Stimulated activated CD8-positive, alpha-beta memory T cell treated with anti-CD3 and anti-CD28 coated beads, Interleukin-12 subunit alpha, Interleukin-12 subunit beta, amount 100 ng/mL, for 24 hours (primary cell): Measurements from ENCODE around the gene PSD4.

Experiments
- DNase-seq: peaks from one replicate; pipeline ENCODE4 v3.0.0-alpha.2; 2020; ENCODE audit errors: extremely low read depth

The PSD4 gene

GRCh38 chr2:113206251-113206650, 32.5 kb downstream of the PSD4 start:
- DNase-seq = no peak

- DNase-seq = no peak
Measured at GRCh38 chr2:113207021-113207420, 33.2 kb downstream of the PSD4 start.

GRCh38 chr2:113208396-113208795, 34.6 kb downstream of the PSD4 start:
- no peak for DNase-seq

GRCh38 chr2:113209011-113209645, 35.4 kb downstream of the PSD4 start:
- DNase-seq = no peak

GRCh38 chr2:113209646-113210171, 35.9 kb downstream of the PSD4 start:
- no peak for DNase-seq

- DNase-seq = no peak
Measured at GRCh38 chr2:113211226-113212105, 37.7 kb downstream of the PSD4 start.

GRCh38 chr2:113212245-113213060, 38.7 kb downstream of the PSD4 start:
- DNase-seq = no peak

- DNase-seq = no peak
Measured at GRCh38 chr2:113213061-113213930, 39.5 kb downstream of the PSD4 start.

- no peak for DNase-seq
Measured at GRCh38 chr2:113214141-113214540, 40.4 kb downstream of the PSD4 start.

GRCh38 chr2:113215056-113215455, 41.3 kb downstream of the PSD4 start:
- DNase-seq = no peak

GRCh38 chr2:113216321-113216720, 42.5 kb downstream of the PSD4 start:
- no peak for DNase-seq

GRCh38 chr2:113216891-113217454, 43.2 kb downstream of the PSD4 start:
- DNase-seq = no peak

GRCh38 chr2:113217455-113218282, 43.9 kb downstream of the PSD4 start:
- no peak for DNase-seq

- DNase-seq = no peak
Measured at GRCh38 chr2:113218283-113219091, 44.7 kb downstream of the PSD4 start.

- DNase-seq = no peak
Measured at GRCh38 chr2:113219092-113219441, 45.3 kb downstream of the PSD4 start.

- no peak for DNase-seq
Measured at GRCh38 chr2:113219525-113219888, 45.7 kb downstream of the PSD4 start.

- DNase-seq = no peak
Measured at GRCh38 chr2:113219889-113220641, 46.3 kb downstream of the PSD4 start.

- DNase-seq = no peak
Measured at GRCh38 chr2:113220970-113221708, 47.4 kb downstream of the PSD4 start.
